Stomach (tissue), 4 donors: ENCODE data around the gene CPT1C.

Experiments
- CTCF ChIP-seq, 7 experiments: fragments of 450-650 bp in 4 of 7; fragments of 200-600 bp in 3 of 7; sonication (generic) in 3 of 7; IDR thresholded peaks; one replicate each; pipeline ENCODE4 v1.5.1; 2016 to 2019; ENCODE audit warnings: antibody characterized with exemption in 7 of 7, control low read depth in 2 of 7, mild to moderate bottlenecking in 1 of 7
- EP300 ChIP-seq: sonication (generic); formaldehyde crosslinking; IDR thresholded peaks from one replicate; pipeline ENCODE4 v1.6.1; 2017; ENCODE audit warnings: antibody characterized with exemption
- POLR2A ChIP-seq, 4 donors: fragments of 450-650 bp; IDR thresholded peaks; one replicate each; pipeline ENCODE4 v1.6.1; 2016; ENCODE audit warnings: antibody characterized with exemption in 4 of 4, control low read depth in 2 of 4, mild to moderate bottlenecking in 1 of 4, moderate library complexity in 1 of 4
- POLR2AphosphoS5 ChIP-seq, 3 donors: sonication (generic); formaldehyde crosslinking; IDR thresholded peaks; one replicate each; pipeline ENCODE4 v1.6.1; 2016; ENCODE audit warnings: antibody characterized with exemption in 3 of 3

- TF ChIP-seq EP300, result no peak
- TF ChIP-seq CTCF (IDR thresholded peaks at IDR 0.05), result no peak
- TF ChIP-seq POLR2A (IDR thresholded peaks at IDR 0.05), result no peak
- TF ChIP-seq POLR2AphosphoS5 (IDR thresholded peaks at IDR 0.05), result no peak
Measured at GRCh38 chr19:49705919-49706318, 15.0 kb downstream of the CPT1C start.
